Esophagus muscularis mucosa (tissue), 4 donors: ENCODE measurements around the gene AGAP1. TPM values are rescaled to one million over a fixed set of nuclear protein-coding genes. Genes with fewer than 3 reads are reported as not detected.

ENCODE experiments used
- DNase-seq: peaks from one replicate; pipeline ENCODE4 v3.0.0-alpha.2; 2017; ENCODE audit errors: extremely low spot score
- H3K27ac ChIP-seq, 4 donors: fragments of 200-600 bp; sonication (generic); replicated peaks in 1 of 4; 1 replicate in 3 of 4; 2 replicates in 1 of 4; pipeline ENCODE4 v1.5.1; 2016 to 2019; ENCODE audit warnings: mild to moderate bottlenecking in 1 of 4
- H3K27me3 ChIP-seq, 4 donors: fragments of 200-600 bp; sonication (generic); one replicate each; pipeline versions ENCODE4 v1.5.1 to v1.6.0; 2016 to 2019
- H3K36me3 ChIP-seq, 4 donors: fragments of 200-600 bp; sonication (generic); one replicate each; pipeline ENCODE4 v1.5.1; 2016 to 2019
- H3K4me1 ChIP-seq, 4 donors: fragments of 200-600 bp; sonication (generic); one replicate each; pipeline ENCODE4 v1.5.1; 2016 to 2019
- H3K4me3 ChIP-seq, 4 donors: fragments of 200-600 bp; sonication (generic); 1 replicate in 2 of 4; 2 replicates in 2 of 4; pipeline ENCODE4 v1.5.1; 2016 to 2019; ENCODE audit warnings: mild to moderate bottlenecking in 4 of 4, moderate library complexity in 1 of 4
- H3K9me3 ChIP-seq, 4 donors: fragments of 200-600 bp; sonication (generic); 1 replicate in 3 of 4; 2 replicates in 1 of 4; pipeline ENCODE4 v1.5.1; 2016 to 2019
- CTCF ChIP-seq, 3 experiments: fragments of 200-600 bp in 2 of 3; fragments of 450-650 bp in 1 of 3; sonication (generic) in 2 of 3; IDR thresholded peaks; one replicate each; pipeline ENCODE4 v1.5.1; 2017 to 2019; ENCODE audit warnings: antibody characterized with exemption in 3 of 3, mild to moderate bottlenecking in 2 of 3, moderate library complexity in 1 of 3
- EP300 ChIP-seq: sonication (generic); formaldehyde crosslinking; IDR thresholded peaks from one replicate; pipeline ENCODE4 v1.6.1; 2017; ENCODE audit warnings: antibody characterized with exemption
- POLR2A ChIP-seq: fragments of 450-650 bp; IDR thresholded peaks from one replicate; pipeline ENCODE4 v1.6.1; 2017; ENCODE audit warnings: antibody characterized with exemption, moderate library complexity, mild to moderate bottlenecking, low read depth
- POLR2AphosphoS5 ChIP-seq, 2 donors: sonication (generic); formaldehyde crosslinking; IDR thresholded peaks; one replicate each; pipeline ENCODE4 v1.6.1; 2017; ENCODE audit warnings: antibody characterized with exemption in 2 of 2
- whole genome bisulfite sequencing: methylation state at CpG from one replicate; pipeline ENCODE4 v1.1.5; 2018; 5-methylcytosine and 5-hydroxymethylcytosine counted together
- intact Hi-C: fragments of 100-400 bp; cut with DNase I; formaldehyde crosslinking; loops from one replicate; pipeline ENCODE4 v1.15.1; 2023
- total RNA-seq, 4 donors: library from RNA; depleted of rRNA; stranded (reverse); fragments of >200 nt; gene quantifications; one replicate each; pipeline versions ENCODE4 v1.1.0 to v1.2.1, GENCODE V29; 2016

Gene AGAP1
- total RNA-seq, 4 donors from 2014 or later = 37.9 to 62.4 (median 47.2) TPM

GRCh38 chr2:236161531-236161930 lies 667.7 kb downstream of the AGAP1 start:
- no peak for TF ChIP-seq CTCF (IDR thresholded peaks at IDR 0.05)
- TF ChIP-seq POLR2A = no peak
- no peak for TF ChIP-seq EP300
- no peak for TF ChIP-seq POLR2AphosphoS5 (IDR thresholded peaks at IDR 0.05)
- Histone ChIP-seq H3K4me1 (peaks cover 32 to 45% (median 40%) of the 10 kb centered on the region in 4 donors), H3K9me3 (no peaks in the 10 kb centered on the region), H3K4me3 (no peak overlapping the region), H3K27ac (no peak overlapping the region), H3K27me3 (peaks cover 5 to 89% (median 70%) of the 10 kb centered on the region in 4 donors), H3K36me3 (no peaks in the 10 kb centered on the region)
- no peak for DNase-seq
- intact Hi-C loops = no loop called here
- 87% methylated on average over 12 of the region's 12 CpGs for WGBS

GRCh38 chr2:236162031-236162845 lies 668.4 kb downstream of the AGAP1 start:
- intact Hi-C loops = no loop called here
- Histone ChIP-seq H3K27me3 (peaks cover 5 to 96% (median 77%) of the 10 kb centered on the region in 4 donors), H3K9me3 (no peaks in the 10 kb centered on the region), H3K4me3 (no peak overlapping the region), H3K27ac (no peak overlapping the region), H3K36me3 (no peaks in the 10 kb centered on the region), H3K4me1 (peaks cover 39 to 52% (median 47%) of the 10 kb centered on the region in 4 donors)
- DNase-seq = no peak
- 61% methylated on average over 11 of the region's 16 CpGs for WGBS
- TF ChIP-seq EP300 = no peak
- no peak for TF ChIP-seq POLR2A
- no peak for TF ChIP-seq CTCF (IDR thresholded peaks at IDR 0.05)
- no peak for TF ChIP-seq POLR2AphosphoS5 (IDR thresholded peaks at IDR 0.05)

GRCh38 chr2:236162882-236163470 lies 669.1 kb downstream of the AGAP1 start:
- DNase-seq = no peak
- peaks cover 5 to 100% (median 83%) of the 10 kb centered on the region in 4 donors for H3K27me3 ChIP-seq
- peaks cover 41 to 60% (median 54%) of the 10 kb centered on the region in 4 donors for H3K4me1 ChIP-seq
- TF ChIP-seq CTCF (IDR thresholded peaks at IDR 0.05) (no peak), EP300 (no peak), POLR2A (no peak), POLR2AphosphoS5 (IDR thresholded peaks at IDR 0.05) (no peak)
- WGBS = 51% methylated on average over 14 of the region's 33 CpGs
- H3K27ac ChIP-seq = no peak overlapping the region
- peak overlapping the region in 2 of 4 donors; percentile 46 to 50 for H3K4me3 ChIP-seq
- no peaks in the 10 kb centered on the region for H3K9me3 ChIP-seq
- intact Hi-C loops = no loop called here
- H3K36me3 ChIP-seq = no peaks in the 10 kb centered on the region

- Histone ChIP-seq H3K4me3 (peak overlapping the region; percentile 40 to 50 (median 46)), H3K4me1 (peaks cover 48 to 66% (median 61%) of the 10 kb centered on the region in 4 donors), H3K27ac (no peak overlapping the region), H3K36me3 (no peaks in the 10 kb centered on the region), H3K9me3 (no peaks in the 10 kb centered on the region), H3K27me3 (peaks cover 12 to 100% (median 90%) of the 10 kb centered on the region in 4 donors)
- intact Hi-C loops = no loop called here
- DNase-seq = no peak
- 13% methylated on average over 26 of the region's 59 CpGs for WGBS
- TF ChIP-seq POLR2AphosphoS5 (IDR thresholded peaks at IDR 0.05) = no peak
- TF ChIP-seq EP300 = no peak
- TF ChIP-seq CTCF (IDR thresholded peaks at IDR 0.05) = no peak
- no peak for TF ChIP-seq POLR2A
These were observed 669.8 kb downstream of the AGAP1 start for GRCh38 chr2:236163471-236164200.
